AG08396 (cell line): ENCODE results near the gene DUOXA2.
"Not testable (repeated sequence)": the region's sequence is repeated elsewhere in the genome, so short reads cannot be mapped to it uniquely, and the experiment has no call there.

Source experiments
- DNase-seq: peaks from one replicate; pipeline ENCODE4 v3.0.0; 2012; ENCODE audit warnings: low spot score, mixed read lengths

The DUOXA2 gene

DNA sequence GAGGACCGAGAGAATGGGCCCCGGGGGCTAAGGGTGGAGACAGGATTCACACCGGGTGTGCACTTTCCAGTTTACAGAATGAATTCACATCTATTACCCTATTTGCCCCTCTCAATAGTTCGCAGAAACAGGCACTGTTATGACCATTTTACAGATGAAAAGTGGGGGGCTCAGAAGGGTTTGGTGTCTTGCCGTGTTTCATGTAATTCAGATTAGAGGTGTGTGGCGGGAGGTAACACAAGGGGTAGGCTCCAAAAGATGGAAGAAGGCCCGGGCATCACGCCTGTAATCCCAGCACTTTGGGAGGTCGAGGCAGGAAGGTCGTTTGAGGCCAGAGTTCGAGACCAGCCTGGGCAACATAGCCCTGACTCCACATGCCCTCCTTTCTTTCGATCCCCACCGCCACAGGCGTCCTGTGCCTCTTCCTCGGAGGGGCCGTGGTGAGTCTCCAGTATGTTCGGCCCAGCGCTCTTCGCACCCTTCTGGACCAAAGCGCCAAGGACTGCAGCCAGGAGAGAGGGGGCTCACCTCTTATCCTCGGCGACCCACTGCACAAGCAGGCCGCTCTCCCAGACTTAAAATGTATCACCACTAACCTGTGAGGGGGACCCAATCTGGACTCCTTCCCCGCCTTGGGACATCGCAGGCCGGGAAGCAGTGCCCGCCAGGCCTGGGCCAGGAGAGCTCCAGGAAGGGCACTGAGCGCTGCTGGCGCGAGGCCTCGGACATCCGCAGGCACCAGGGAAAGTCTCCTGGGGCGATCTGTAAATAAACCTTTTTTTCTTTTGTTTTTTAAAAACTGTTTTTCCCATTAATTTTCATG is 3.4 kb downstream of the DUOXA2 start:
- no peak for DNase-seq

DNA sequence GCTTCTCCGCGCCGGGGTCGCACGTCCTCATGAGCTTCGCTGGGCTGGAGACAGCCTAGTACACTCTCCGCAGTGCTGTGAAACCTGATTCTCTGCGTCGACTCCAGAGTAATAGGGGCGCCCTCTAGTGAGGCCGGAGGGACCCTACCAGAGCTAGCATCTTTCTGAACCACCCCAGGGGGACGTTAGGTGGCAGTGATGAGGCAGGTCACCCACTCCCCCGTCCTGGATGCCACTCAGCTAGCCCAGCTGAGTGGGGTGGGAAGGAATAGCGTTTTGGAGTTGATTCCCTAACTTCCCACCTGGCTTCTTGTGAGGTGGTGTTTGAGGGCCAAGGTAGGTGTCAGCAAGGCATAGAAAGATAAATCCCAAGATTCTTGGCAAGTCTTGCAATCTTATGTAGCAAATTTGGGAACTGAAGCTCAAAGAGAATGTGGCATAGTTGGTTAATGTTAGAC is 4.0 kb downstream of the DUOXA2 start:
- DNase-seq: peak; percentile 93

DNA sequence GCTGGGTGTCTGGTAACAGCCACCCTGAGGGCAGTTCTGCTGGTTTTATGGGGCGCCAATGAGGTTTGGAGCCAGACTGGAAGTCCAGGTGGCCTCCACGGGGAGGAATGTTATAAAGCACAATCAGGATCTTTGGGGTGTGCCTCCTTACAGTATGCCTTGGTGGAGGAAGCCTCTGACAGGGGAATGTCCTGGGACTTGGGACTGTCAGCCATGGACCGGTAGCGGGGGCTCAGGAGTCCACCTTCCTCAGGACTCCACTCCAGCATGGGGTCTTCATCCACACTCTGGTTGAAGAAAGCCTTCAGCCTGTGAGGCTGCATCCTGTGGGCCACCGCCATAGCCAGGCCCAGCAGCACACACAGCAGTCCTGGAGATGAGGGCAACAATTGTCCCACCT is 4.9 kb downstream of the DUOXA2 start:
- no peak for DNase-seq

GRCh38 chr15:45120081-45120972 is 6.2 kb downstream of the DUOXA2 start:
- no peak for DNase-seq

DNA sequence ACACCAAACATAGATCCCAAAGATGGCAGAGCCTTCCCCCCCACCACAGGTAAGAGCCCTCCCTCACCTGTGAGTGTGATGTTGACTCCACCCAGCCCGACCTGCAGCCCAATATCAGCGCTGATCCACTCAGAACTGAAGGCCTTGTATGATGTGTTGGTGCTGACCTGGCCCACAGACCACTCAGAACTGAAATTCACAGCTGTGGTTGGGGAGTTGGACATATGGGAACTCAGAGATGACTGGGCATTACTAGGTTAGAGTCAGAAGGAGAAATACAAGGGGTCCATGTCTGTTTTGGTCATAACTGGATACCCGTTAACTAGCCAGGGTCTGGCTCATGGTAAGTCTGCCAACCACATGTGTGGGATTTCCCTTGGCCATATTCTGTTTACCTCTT is 6.9 kb downstream of the DUOXA2 start:
- DNase-seq: no peak

- peak; percentile 86 for DNase-seq
Observed at GRCh38 chr15:45121706-45122417, 7.7 kb downstream of the DUOXA2 start.

DNA sequence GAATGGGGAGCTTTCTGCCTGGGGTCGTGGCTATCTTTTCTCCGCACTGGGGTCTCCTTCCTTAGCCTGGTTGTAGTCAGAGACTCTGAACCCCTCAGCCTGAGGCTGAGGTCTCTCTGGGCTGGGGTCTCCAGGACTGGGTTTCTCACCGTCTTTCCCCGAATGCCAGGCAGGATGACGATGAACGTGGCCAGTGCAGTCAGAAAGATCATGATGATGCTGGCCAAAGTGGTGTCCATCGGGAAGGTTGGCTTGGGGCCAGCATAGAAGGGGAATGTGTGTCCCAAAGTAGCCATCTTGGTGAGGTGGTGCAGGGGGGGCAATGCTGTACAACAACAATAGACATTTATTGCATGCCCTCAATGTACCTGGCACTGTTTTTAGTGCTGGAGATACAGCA is 8.6 kb downstream of the DUOXA2 start:
- no peak for DNase-seq

GRCh38 chr15:45123397-45123796 is 9.3 kb downstream of the DUOXA2 start:
- DNase-seq: no peak

GRCh38 chr15:45126535-45127158 is 12.5 kb downstream of the DUOXA2 start:
- DNase-seq: no peak

DNA sequence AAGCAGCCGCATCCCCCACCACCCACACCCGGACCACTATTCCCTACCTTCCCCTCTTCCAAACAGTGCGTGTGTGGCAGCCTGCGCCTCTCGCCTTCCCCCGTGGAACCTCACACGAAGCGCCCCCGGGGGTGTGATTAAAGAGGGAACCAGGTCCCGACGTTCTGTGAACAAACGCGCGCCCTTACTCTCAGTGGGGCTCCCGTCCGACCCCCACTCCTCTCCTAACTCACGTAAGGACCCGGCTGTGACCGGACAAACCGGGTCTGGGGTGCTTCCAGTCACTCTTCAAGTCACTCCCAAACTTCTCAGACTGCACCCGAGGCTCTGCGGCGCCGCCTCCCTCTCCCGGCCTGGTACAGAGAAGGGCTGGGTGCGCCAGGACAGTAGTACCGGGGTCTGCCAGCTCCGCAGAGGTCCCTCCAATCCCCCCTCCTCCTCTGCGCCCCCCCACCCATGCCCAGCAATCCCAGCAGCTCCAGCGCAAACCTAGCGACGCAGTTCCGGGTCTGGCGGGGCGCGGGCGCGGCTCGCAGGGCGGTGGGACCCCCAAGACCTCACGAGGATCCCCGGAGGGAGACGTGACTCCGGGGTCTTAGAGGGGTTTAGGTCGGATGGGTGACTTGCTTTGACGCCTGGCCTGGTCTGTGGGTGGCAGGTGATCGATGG is 15.0 kb downstream of the DUOXA2 start:
- DNase-seq: no peak

DNA sequence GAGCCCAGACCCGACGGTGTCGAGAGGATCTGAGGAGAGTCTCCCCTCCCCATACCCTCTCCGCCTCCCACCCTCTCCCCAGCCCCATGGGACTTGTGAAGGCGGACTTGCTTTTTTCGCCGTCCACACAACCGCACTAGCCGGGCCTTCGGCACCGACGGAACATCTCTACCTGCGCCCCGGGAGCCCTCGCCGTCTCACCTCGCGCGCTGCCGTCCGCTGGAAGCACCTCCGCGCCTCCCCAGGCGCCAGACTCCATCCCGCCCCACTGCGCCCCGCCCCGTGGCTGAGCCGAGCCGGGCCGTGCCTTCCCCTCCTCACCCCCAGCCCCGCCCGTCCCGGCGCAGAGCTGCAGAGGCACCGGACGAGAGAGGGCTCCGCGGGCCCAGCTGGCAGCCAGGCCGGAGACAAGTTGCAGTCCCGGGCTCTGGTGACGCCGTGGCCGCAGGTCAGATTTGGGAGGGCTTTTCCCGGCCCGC is 15.6 kb downstream of the DUOXA2 start, which contains the start of the genes DUOX1 and DUOXA1:
Gene DUOX1, plus strand, starts transcription at position 344 of the 479 bp plus-strand sequence. CDS start 1,973 bp downstream, outside the sequence.
Gene DUOXA1, minus strand, starts transcription at position 229 of the 479 bp plus-strand sequence. CDS start 6,865 bp downstream, outside the sequence.
- no peak for DNase-seq

DNA sequence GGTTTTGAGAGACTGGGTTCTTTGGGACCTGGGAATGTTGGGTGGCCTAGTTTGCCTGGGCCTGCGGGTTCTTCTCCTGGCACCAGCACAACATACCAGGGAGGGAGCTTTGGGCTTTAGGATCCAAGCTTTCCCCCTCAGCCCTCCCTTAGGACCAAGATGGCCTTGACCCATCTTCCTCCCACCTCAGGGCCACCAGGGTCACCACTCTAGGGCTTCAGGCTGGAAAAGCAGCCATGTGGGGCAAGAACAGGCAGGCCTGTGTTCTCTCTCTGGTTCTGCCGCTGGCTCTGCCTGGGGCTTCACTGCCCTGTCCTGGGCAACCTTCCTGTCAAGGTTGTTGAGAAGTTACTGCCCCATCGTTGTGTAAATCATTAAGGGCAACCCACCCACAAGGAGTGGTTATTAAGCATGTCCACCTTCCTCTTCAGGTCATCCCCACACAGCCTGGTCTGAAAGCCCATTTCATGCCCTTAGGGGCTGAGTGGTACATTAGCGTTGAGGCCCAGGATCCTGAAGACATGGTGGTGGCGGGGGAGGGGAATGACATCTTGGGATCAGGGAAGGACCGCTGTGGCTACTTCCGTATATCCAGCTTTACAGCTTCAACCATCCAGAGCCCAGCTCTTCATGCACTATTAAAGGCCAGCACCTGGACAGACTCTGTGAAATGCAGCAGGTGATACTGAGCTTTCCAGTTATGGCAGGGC is 16.3 kb downstream of the DUOXA2 start:
- DNase-seq: no peak

- DNase-seq: no peak
Observed at GRCh38 chr15:45131510-45131909, 17.4 kb downstream of the DUOXA2 start.

DNA sequence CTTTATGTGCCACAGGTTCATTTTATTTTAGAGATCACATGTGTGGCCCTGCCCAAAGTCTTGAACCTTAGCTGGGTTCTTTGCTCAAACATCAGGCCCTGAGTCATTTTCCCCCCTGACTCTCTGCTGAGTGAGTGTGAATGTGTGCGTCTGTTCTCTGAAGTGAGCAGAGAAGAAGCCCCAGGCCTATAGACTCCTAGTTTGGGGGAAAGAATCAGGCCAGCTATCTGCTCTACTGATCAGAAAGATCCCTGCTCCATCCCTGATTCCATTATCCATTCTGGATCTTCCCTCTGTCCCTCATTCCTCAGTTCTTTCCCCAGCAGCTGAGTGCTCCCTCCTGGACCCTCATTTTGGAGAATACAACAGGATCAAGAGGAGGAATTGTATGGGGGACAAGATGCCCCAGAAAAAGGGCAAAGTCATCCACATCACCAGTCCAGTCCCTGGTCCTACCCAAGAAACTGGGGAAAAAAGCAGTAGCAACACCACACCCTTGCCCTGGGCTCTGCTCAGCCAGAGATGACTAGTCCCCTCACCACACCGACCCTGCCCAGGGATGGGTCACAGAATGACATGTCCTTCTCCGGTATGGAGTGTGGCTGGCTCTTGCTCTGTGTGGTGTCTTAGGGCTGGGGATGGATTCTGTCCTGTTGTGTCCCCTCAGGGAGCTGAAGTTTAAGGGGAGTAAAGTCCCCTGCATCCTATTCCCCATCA is 18.9 kb downstream of the DUOXA2 start:
- DNase-seq: no peak

- DNase-seq: no peak
Observed at GRCh38 chr15:45133561-45133920, 19.4 kb downstream of the DUOXA2 start.

GRCh38 chr15:45134046-45134445 is 19.9 kb downstream of the DUOXA2 start:
- DNase-seq: no peak

GRCh38 chr15:45134682-45135604 is 20.8 kb downstream of the DUOXA2 start:
- DNase-seq: no peak

- DNase-seq: not testable (repeated sequence)
Observed at GRCh38 chr15:45135705-45136377, 21.7 kb downstream of the DUOXA2 start.
